HepG2 (cell line): ENCODE results near the gene ZNF367. TPM values are rescaled to one million over a fixed set of nuclear protein-coding genes. Genes with fewer than 3 reads are reported as not detected.

ENCODE experiments used
- ADNP ChIP-seq: sonication (generic); formaldehyde crosslinking; IDR thresholded peaks from 2 replicates; pipeline ENCODE4 v1.4.0; 2020; ENCODE audit warnings: missing genetic modification reagents
- AKNA ChIP-seq: sonication (generic); formaldehyde crosslinking; IDR thresholded peaks from 2 replicates; pipeline ENCODE4 v1.4.0; 2020; ENCODE audit warnings: missing genetic modification reagents, borderline replicate concordance
- ARHGAP35 ChIP-seq: sonication (generic); formaldehyde crosslinking; IDR thresholded peaks from 2 replicates; pipeline ENCODE4 v1.9.0; 2022; ENCODE audit warnings: mild to moderate bottlenecking, inconsistent platforms, moderate library complexity, missing genetic modification reagents, borderline replicate concordance
- EEA1 ChIP-seq: sonication (generic); formaldehyde crosslinking; IDR thresholded peaks from 2 replicates; pipeline ENCODE4 v1.5.1; 2020; ENCODE audit warnings: mild to moderate bottlenecking, missing genetic modification reagents, borderline replicate concordance
- FOXM1 ChIP-seq: sonication (generic); formaldehyde crosslinking; IDR thresholded peaks from 2 replicates; pipeline ENCODE4 v1.5.0; 2020; ENCODE audit warnings: missing genetic modification reagents
- NFIC ChIP-seq: IDR thresholded peaks from 2 replicates; pipeline ENCODE4 v1.6.1; 2012; ENCODE audit warnings: mild to moderate bottlenecking, low read length, inconsistent platforms
- NRL ChIP-seq: sonication (generic); formaldehyde crosslinking; IDR thresholded peaks from 2 replicates; pipeline ENCODE4 v1.5.0; 2020; ENCODE audit warnings: missing genetic modification reagents, mild to moderate bottlenecking, moderate library complexity, borderline replicate concordance
- RXRA ChIP-seq: sonication (generic); formaldehyde crosslinking; IDR thresholded peaks from 2 replicates; pipeline ENCODE4 v1.5.1; 2020; ENCODE audit warnings: missing genetic modification reagents
- SOX13 ChIP-seq, 3 experiments: fragments of 450-650 bp in 1 of 3; sonication (generic) in 1 of 3; formaldehyde crosslinking in 1 of 3; IDR thresholded peaks in 2 of 3; conservative IDR thresholded peaks in 1 of 3; 2 replicates each; pipeline versions ENCODE4 v1.5.0 to v1.6.1; 2016 to 2020; ENCODE audit warnings: antibody characterized with exemption in 1 of 3, mild to moderate bottlenecking in 1 of 3, missing compliant biosample characterization in 1 of 3, missing genetic modification reagents in 1 of 3, moderate library complexity in 1 of 3
- SRSF9 ChIP-seq: fragments of 200-400 bp; formaldehyde crosslinking; IDR thresholded peaks from 2 replicates; pipeline ENCODE4 v1.6.1; 2018; ENCODE audit warnings: borderline replicate concordance, mild to moderate bottlenecking, low read depth, low read length; ENCODE audit not compliant: insufficient read depth, poor library complexity, severe bottlenecking
- STAT5B ChIP-seq: sonication (generic); formaldehyde crosslinking; IDR thresholded peaks from 2 replicates; pipeline ENCODE4 v1.4.0; 2020; ENCODE audit warnings: missing genetic modification reagents
- TCF12 ChIP-seq, 2 experiments: fragments of 450-650 bp in 1 of 2; sonication (generic) in 1 of 2; formaldehyde crosslinking in 1 of 2; IDR thresholded peaks; 2 replicates each; pipeline versions ENCODE4 v1.6.1 to v1.8.0; 2017 to 2022; ENCODE audit warnings: antibody characterized with exemption in 1 of 2, mild to moderate bottlenecking in 1 of 2, missing genetic modification reagents in 1 of 2, moderate library complexity in 1 of 2
- ZNF354B ChIP-seq: sonication (generic); formaldehyde crosslinking; IDR thresholded peaks from 2 replicates; pipeline ENCODE4 v1.8.0; 2022; ENCODE audit warnings: mild to moderate bottlenecking, missing genetic modification reagents
- ZNF564 ChIP-seq: sonication (generic); formaldehyde crosslinking; IDR thresholded peaks from 2 replicates; pipeline ENCODE4 v1.8.1; 2023; ENCODE audit warnings: mild to moderate bottlenecking, missing genetic modification reagents
- ZSCAN25 ChIP-seq: sonication (generic); formaldehyde crosslinking; IDR thresholded peaks from 2 replicates; pipeline ENCODE4 v1.8.0; 2022; ENCODE audit warnings: mild to moderate bottlenecking, missing genetic modification reagents
- polyA plus RNA-seq, 8 experiments: library from polyadenylated mRNA; depleted of rRNA in 3 of 8; stranded (reverse) in 7 of 8; unstranded in 1 of 8; fragments of >200 nt; fragmentation: Illumina TruSeq in 4 of 8; extraction: Trizol in 4 of 8; gene quantifications; 2 replicates each; pipeline versions ENCODE4 v1.2.1 to v1.2.3, GENCODE V29; 2011 to 2016; ENCODE audit warnings: low read depth in 4 of 8, missing spikeins in 1 of 8, mixed read lengths in 1 of 8; ENCODE audit not compliant: insufficient read depth in 1 of 8
- total RNA-seq, 5 experiments: library from RNA; depleted of rRNA; stranded (reverse); fragments of >200 nt; fragmentation: Illumina TruSeq; extraction: Trizol; gene quantifications; 2 replicates each; pipeline ENCODE4 v1.2.3, GENCODE V29; 2016; ENCODE audit warnings: low read depth in 1 of 5
- TF ChIP-seq, protein P1 (sequence below): IDR thresholded peaks from 2 replicates; pipeline ENCODE4 v1.6.1; 2016; ENCODE audit warnings: mild to moderate bottlenecking
- TF ChIP-seq, protein P2 (sequence below): IDR thresholded peaks from 2 replicates; pipeline ENCODE4 v1.6.1; 2012; ENCODE audit warnings: inconsistent platforms
- TF ChIP-seq, protein P3 (sequence below): sonication (generic); formaldehyde crosslinking; conservative IDR thresholded peaks from 2 replicates; pipeline ENCODE4 v1.8.1; 2023; ENCODE audit warnings: missing genetic modification reagents

ZNF367 gene
- total and polyA plus RNA-seq, 2 of the 13 experiments (the other 11 are each of a cell fraction or from before 2014, with no cell fraction given), result 2.9 to 7.7 TPM

DNA sequence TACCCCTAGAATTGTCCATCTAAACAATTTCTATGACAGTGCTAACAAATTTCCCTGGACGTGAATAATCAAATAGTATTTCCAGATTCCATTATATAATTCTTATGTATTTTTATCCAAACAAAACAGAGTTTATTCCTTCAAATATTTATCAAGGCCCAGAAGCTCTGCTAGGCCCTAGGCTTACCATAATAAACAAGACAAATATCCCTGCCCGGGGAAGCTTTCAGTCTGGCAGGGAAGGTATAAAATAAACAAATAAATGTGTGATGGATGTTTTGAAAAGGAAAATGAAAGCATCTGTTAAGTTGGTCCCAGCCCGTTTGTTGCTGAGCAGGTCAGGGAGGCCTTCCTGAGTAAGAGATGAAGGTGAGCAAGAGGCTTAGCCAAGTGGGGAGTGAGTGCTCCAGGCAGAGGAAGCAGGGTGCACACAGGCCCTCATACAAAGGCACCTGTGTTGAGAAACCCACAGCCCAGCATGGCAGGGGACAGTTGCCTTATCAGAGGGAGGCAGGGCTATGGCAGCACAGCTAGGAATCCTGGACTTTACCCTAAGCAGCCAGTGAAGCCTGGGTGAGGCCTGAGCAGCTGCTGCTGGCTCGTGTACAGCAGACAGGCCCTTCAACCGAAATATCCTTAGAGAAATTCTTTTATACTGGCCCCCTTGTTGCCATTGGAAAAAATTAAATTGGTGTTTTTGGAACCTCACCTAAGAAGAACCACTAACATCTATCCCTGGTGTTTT, 27.0 kb downstream of the ZNF367 start (continued):
- TF ChIP-seq AKNA (CRISPR knock-in tag) (no peak), ARHGAP35 (CRISPR knock-in tag) (no peak), FOXM1 (CRISPR knock-in tag) (no peak), SRSF9 (no peak), SOX13 (IDR thresholded peaks at IDR 0.05) (0 out of 2 replicates have a peak, but pooled peaks have one; percentile 14), SOX13 (CRISPR knock-in tag; conservative IDR thresholded peaks at IDR 0.05 in 1 of 2, IDR thresholded peaks at IDR 0.05 in 1 of 2) (peak in 1 of 2 experiments; percentile 80; a peak in 2 of 4 replicates), ADNP (no peak), NRL (CRISPR knock-in tag) (no peak), NFIC (no peak; the same call in 1 of the 2 replicates), EEA1 (no peak), ZSCAN25 (CRISPR knock-in tag) (peak; percentile 85), STAT5B (no peak), RXRA (peak; percentile 91), ZNF564 (CRISPR knock-in tag) (0 out of 2 replicates have a peak, but pooled peaks have one; percentile 31), ZNF354B (no peak), TCF12 (IDR thresholded peaks at IDR 0.05) (no peak), TCF12 (CRISPR knock-in tag; IDR thresholded peaks at IDR 0.05) (no peak)
- TF ChIP-seq, protein P1, sequence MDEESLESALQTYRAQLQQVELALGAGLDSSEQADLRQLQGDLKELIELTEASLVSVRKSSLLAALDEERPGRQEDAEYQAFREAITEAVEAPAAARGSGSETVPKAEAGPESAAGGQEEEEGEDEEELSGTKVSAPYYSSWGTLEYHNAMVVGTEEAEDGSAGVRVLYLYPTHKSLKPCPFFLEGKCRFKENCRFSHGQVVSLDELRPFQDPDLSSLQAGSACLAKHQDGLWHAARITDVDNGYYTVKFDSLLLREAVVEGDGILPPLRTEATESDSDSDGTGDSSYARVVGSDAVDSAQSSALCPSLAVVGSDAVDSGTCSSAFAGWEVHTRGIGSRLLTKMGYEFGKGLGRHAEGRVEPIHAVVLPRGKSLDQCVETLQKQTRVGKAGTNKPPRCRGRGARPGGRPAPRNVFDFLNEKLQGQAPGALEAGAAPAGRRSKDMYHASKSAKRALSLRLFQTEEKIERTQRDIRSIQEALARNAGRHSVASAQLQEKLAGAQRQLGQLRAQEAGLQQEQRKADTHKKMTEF, result peak; percentile 89
- TF ChIP-seq, protein P2, sequence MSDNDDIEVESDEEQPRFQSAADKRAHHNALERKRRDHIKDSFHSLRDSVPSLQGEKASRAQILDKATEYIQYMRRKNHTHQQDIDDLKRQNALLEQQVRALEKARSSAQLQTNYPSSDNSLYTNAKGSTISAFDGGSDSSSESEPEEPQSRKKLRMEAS, result peak; percentile 90
- TF ChIP-seq, protein P3, sequence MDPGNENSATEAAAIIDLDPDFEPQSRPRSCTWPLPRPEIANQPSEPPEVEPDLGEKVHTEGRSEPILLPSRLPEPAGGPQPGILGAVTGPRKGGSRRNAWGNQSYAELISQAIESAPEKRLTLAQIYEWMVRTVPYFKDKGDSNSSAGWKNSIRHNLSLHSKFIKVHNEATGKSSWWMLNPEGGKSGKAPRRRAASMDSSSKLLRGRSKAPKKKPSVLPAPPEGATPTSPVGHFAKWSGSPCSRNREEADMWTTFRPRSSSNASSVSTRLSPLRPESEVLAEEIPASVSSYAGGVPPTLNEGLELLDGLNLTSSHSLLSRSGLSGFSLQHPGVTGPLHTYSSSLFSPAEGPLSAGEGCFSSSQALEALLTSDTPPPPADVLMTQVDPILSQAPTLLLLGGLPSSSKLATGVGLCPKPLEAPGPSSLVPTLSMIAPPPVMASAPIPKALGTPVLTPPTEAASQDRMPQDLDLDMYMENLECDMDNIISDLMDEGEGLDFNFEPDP (CRISPR knock-in tag), result 0 out of 2 replicates have a peak, but pooled peaks have one; percentile 57
